Putamen (tissue), 1 donor: ENCODE measurements around the gene SCN5A.
A peak's percentile ranks its signal among the peaks of the same experiment; 100 is the strongest.

ENCODE experiments used
- DNase-seq: peaks from one replicate; pipeline ENCODE4 v3.0.0-alpha.2; 2016; ENCODE audit warnings: low spot score

The SCN5A gene

DNA sequence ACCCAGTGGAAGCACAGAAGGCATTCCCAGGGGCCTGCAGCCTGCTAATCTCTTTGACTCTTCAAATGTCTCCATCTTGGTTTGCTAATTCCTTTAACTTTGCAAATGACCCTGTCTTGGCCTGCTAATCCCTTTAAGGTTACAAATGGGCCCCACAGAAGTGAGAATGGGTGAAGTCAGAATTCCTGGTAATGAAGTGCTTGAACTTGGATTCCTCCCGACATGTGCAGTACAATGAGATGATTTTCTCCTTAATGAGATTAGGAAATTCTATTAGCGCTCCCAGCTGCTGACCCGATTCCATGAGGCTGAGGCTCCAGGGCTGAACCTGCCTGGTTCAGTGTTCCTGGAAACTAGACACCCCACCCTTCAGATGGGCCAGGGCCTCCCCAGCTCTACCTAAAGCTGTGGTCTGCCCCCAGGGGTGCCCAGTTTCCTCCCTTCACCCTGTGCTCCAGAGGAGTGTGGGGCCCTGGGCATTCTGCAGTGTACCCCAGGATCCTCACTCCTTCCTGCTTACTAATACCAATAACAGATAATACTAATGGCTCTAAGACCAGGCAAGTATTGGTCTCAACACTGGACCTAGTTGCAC is 47.4 kb downstream of the SCN5A start:
- DNase-seq, result no peak

DNA sequence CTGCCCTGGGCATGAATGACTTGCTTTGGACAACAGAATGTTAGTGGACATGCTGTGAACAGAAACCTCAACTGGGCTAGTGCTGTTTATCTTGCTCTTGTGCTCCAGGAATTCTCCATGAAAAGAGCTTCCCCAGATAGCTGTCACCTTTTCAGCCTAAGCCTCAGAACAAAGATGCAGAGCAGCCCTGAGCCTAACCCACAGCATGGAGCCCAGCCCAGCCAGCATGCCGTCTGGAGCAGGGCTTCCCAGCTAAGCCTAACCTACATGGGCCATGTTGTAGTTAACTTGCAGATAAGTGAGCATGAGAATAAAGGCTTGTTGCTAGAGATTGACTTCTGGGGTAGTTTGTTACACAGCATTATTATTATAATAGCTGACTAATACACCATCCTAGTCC is 48.9 kb downstream of the SCN5A start:
- DNase-seq, result no peak

DNA sequence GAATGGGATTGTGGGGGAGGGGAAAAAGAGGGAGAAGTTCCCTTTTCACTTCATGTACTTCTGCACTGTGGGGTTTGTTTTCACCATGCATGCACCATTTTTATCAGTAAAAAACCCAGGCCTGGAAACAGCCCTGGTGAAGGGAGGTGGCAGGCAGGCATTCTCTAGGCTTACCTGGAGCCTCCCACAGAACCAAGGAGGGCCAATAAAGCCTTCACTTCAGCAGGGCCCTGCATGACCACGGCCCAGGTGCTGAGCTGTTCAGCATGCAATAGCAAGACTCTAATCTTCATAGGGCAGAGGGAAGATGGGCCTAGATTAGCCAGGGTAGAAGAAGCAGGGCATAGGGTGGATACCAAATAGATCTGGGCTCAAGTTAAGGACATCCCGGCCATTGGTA is 49.6 kb downstream of the SCN5A start:
- no peak for DNase-seq

DNA sequence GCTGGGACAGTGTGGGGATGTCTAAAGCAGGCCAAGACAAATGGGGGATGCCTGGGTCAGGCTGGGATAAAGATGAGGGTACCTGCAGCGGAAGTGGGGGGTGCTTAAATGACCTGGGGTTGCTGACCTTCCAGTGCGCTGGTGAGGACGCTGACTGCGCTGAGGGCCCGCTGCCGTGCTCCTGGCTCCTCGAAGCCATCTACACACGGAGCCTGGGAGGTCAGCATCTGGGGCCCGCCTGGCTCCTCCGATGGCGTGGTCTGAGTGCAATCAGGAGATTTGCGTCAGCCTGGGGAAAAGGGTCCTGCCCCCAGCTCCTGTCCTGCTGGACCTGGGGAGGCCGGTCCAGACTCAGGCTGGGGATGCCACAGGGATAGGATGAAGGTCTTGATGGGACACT is 50.7 kb downstream of the SCN5A start:
- DNase-seq, result no peak

DNA sequence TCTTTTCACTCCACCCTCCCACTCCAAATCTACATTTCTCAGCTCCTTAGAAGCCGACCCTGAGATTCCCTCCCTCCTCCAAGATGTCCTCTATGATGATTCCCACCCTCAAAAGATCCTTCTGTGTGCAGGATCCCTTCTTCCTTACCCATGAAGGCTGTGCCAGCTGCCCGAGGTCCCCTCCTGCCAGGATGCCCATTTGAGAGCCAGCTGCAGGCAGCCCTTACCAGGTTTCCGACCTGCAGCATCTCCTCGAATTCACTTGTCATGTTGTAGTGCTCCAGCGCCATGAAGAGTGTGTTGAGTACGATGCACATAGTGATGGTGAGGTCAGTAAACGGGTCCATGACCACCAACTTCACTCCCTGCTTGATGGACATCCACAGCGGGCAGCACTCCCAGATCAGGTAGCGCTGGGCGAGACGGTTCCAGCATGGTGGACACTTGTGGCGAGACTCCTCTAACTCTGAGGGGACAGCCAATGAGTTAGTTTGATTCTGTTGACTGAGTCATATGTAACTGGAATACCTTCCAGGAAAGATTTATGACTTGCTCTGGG is 51.9 kb downstream of the SCN5A start:
- DNase-seq, result no peak

DNA sequence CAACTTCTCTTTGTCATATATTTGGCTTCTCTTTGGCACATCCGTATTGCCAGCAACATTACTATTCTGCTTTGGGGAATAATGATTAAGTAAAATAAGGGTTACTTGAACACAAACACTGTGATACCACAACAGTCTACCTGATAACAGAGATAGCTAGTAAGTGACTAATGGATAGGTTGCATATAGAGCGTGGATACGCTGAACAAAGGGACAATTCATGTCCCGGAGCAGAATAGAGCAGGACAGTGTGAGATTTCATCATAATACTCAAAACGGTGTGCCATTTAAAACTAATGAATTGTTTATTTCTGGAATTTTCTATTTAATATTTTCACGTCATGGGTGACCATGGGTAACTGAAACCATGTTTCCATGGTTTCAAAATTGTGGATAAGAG is 54.1 kb downstream of the SCN5A start:
- no peak for DNase-seq

DNA sequence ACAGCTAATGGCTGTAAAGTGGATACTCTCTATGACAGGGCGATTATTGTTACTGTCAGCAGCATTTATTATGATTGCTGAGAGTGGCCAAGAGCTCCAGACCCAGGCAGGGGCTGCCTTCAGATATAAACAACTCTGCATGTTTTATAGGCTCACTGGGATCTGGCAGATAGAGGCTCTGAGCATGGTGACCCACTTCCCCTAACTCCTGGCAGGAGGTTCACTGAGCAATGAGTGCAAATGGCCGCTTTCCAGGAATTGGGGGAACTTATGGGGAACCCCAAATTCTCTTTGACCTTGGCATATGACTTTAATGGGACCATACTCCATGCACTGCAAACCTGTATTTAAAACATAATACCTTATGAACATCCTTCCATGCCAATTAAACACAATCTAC is 59.0 kb downstream of the SCN5A start:
- DNase-seq, result no peak

DNA sequence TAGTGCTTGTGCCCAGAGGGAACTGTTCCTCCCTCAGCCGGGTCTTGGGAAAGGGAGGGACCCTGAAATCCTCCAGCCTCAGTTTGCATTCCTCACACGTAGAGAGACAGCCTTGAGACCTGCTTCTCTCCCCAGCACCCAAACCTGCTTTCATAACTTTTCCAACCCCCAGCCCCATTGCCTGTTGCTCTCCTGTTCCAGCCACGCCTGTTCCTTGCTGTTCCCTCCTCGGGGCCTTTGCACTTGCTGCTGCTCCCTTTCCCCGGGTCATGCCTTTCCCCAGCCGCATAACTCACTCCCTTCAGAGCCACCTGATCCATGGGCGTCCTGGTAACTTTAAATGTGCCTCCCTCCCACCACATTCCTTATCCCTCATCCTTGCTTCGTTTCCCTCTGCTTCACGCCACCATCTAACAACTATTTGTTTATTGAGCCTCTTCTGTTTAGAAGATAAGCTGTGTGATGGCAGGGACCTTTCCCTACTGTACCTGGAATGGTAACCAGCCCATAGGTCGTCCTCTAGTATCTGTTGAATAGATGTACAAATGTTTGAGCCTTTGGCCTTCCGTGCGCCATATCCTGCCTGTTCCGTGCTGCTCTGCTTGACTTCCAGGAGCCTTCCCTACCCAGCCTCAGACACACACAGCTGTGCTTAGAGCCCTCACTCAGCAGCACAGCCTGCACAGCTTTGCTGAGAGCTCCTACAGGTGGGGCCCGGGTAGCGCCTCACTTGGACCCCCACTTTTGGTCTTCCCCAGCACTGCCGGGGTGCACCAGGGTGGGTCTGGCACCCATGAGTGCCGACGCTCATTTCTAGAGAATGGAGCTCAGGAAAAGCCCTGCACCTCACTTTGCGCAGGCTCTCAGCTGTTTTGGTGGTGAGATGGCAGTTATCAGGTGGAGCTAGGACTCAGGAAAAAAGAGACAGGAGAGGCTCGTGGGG is 60.2 kb downstream of the SCN5A start:
- no peak for DNase-seq

DNA sequence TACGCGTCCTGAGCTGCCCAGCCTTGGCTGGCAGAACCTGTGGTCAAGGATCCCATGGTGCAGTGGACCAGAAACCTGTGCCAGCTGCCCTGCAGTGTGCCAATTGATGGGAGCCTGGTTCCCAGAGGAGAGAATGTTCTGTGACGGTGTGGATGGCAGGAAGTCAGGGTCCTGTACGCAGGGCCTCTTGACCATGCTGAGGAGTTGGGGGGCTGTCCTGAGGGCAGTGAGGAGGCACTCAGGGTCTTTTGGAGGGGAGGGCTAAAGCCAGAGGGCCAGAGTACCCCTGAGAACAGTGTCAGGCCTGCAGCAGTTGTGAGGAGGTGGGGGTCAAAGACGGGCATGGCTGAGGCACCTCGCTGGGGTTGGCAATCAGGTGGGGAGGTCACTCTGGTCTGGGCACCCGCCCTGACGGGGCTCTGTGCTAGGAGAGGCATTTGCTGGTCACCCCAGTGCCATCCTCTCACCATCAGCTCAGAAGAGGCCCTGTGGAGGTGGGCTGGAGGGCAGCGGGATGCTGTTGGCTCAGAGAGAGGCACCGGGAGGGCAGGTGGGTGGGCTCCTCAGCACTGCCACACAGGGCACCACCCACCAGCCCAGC is 61.0 kb downstream of the SCN5A start:
- DNase-seq, result no peak

DNA sequence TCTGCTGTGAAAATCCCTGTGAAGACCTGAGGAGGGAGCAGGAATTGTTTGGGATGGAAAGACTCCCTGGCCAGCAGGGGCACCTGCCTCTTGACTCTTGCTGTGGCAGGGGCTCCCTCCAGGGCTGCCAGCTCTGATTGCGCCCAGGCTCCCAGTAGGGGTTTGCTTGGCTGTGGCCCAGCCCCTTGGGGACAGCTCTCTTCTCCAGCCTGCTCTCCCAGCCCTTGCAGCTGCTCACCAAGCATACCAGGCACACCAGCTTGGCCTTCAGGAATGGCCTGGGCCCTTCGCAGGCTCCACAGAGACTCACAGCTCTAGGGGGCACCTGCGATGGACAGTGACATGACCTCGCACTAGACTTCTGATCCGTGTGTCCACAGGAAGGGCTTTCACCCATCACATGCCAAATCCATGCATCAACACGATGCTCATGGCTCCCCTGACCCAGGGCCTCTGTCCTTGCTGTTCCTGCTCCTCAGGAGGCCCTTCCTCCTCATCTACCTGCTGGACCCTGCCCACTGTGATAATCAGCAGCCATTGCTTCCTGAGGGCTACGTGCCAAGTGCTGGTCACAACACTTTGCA is 61.8 kb downstream of the SCN5A start:
- DNase-seq, result no peak

DNA sequence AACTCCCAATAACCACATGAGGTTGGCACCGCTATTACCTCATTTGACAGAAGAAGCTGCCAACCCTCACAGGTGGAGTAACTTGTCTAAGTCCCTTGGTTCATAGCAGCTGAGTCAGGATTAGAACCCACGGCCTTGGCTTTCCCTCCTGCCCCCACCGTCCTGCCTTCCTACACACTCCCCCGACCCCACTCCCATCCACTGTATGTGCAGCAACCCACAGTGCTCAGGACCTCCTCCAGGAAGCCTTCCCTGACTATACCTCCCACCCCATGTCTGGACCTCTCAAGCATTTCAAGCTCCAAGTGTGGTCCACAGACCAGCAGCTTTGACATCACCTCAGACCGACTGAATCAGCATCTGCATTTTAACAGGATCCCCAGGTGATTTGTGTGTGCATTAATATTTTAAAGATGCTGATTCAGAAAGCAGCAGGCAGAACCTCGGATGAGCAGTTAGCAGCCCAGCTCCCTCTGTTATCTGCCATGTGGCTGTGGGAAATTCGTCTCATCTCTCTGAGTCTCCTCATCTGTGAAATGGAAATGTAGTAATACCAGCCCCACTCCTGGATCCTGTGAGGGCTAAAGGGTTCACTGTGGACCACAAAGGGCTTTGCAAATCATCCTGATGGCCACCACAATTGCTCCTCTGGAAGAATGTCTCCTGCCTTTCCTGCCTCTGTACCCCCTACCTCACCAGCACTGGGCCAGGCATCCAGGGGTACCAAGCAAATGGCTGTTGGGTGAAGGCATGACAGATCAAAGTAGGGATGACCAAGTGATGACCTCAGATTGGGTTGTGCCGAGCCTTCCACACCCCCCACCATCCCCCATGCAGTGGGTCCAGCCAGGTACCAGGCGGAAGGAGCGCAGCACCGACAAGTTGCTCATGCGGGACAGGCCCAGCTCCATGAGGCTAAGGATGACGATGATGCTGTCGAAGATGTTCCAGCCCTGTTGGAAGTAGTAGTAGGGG is 62.7 kb downstream of the SCN5A start:
- DNase-seq, result no peak

DNA sequence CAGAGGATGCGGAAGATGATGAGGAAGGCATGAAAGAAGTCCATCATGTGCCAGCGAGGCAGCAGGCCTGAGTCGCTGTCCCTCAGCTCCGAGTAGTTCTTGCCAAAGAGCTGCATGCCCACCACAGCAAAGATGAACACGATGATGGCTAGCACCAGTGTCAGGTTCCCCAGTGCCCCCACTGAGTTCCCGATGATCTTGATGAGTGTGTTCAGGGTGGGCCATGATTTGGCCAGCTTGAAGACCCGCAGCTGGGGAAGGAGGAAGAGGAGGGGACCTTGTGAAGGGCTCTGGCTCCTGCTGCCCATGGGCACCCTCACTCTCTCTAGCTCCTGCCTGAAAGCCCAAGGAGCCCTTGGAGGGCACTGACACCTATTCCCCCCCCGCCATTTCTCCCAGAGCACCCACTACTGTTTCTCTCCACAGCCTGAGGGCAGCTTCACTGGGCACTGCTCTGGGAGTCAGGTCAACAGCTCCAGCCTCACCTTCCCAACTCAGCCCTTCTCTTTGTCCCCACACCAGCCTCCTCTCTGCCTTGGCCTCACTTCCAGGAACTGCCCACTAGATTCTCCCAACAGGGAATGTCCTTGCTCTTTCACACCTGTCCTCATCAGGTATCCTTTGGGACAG is 63.6 kb downstream of the SCN5A start:
- no peak for DNase-seq

DNA sequence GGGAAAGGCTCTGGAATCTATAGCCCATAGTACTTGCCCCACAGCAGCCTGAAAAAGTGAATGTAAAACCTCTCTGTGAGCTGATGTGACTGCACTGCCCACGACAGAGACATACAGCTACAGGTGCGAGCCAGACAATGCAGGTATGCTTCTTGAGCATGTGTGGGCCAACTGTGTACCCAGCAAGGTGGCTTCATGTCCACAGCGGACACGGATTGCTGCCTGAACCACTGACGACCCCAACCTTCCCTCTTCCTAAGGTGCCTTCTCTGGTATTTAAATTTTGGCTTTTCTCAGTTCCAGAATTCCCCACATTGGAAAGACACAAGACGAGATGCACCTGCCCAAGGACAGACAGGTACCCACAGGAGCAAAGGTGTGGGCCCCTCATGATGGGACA is 65.8 kb downstream of the SCN5A start:
- DNase-seq, result no peak

DNA sequence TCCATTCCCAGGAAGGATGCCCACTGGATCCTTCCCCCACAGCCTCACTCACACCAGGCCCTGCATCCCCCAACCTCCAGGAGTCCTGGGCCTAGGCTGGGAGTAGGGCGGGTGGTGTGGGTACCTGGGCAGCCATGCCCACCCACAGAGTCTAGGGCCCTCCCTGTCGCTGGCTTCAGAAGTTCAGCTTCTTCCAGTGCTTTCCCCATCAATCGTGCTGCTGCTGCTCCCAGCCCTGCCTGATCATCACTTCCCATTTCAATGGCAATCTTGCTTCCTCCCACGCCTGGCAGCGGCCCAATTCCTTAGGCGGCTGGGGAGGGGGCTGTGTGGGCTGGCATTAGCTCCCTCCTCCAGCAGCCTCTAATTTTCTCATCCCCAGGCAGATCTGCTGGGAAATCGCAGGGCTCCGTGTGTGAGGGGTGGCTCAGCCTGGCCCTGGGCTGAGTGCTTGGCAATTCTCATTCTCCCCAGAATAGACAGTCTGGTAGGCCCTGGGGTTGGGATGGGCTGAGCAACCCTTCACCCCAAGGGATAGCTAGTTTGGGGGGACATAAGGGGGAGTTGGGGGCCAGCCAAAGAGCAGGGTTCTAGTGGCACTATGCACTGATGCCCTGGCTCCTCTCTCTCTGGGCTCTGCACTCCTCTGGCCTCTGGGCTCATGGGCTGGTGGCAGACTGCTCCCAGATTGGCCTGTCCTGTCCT is 66.4 kb downstream of the SCN5A start:
- peak; percentile 20 for DNase-seq

DNA sequence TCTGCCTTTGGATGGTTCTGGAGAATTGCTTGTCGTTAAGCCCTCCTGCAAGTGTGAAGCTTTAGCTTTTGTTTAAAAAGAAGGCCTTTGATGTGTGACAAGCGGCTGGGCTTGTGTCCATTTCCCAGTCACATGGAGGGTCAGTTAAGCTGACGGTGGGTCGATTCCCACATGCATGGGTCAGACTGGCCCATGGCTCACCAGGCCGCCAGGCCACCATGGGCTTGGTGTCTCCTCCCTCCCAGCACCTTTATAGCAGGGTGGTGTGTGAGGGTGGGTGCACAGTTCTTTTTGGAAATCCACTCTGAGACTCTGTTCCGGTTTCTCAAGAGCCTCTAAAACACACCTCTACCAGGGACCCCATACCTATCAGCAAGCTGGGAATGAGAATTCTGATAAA is 67.2 kb downstream of the SCN5A start:
- no peak for DNase-seq

DNA sequence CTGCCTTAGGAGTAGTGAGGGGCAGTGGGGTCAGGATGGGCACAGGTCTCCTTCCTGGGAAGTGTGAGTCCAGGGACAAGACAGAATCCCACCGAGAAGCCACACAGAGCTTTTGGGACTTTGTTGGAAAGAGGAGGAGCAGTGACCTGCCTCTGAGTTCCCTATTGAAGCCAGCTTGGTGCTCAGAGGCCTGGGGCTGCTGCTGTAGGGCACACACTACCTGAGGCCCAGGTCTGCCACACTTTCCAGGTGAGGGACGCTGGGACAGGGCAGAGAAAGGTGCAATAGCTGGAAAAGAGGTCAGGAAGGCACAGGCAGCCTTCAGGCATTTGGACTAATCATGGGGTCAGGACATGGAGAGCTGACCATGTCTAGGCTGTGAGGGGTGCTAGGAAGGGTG is 67.7 kb downstream of the SCN5A start:
- DNase-seq, result no peak

DNA sequence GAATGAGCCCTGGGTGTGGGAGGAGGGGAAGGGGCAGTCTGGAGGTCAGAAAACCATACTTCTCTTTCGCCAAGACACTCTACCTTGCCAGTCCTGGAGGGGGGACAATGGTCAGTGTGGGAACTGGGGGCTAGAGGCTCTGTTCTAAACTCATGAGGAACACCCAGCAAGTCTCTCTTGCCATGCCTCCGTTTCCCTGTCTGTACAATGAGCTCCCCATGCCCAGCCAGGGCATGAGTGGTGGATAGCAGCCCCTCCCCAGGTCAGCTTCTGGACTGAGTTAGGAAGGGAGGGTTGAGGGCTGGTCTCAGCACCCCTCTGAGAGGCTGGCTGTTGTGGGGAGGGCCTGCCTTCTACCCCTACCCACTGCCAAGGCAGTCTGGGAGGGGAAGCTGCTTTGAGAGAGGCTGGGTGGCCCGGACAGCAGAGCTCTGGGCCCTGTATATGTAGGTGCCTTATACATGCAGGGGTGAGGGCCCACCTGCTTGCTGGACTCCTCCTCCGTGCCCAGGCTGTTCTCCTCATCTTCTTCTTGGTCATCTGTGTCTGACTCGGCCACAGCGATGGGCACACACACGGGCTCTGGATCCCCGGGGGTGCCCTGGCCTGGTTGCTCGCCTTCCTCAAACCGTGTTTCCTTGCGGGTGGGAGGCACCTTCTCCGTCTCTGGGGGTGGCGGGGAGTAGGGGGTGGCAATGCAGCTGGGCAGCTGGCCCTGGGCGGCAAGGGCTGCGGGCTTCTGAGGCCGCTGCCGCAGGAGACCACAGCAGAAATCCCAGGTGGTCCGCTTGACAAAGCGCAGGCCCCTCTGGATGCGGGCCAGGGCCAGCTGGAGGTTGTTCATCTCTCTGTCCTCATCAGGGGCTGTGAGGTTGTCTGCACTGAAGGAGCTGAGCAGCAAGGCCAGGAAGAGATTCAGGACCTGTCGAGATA is 68.8 kb downstream of the SCN5A start:
- no peak for DNase-seq

DNA sequence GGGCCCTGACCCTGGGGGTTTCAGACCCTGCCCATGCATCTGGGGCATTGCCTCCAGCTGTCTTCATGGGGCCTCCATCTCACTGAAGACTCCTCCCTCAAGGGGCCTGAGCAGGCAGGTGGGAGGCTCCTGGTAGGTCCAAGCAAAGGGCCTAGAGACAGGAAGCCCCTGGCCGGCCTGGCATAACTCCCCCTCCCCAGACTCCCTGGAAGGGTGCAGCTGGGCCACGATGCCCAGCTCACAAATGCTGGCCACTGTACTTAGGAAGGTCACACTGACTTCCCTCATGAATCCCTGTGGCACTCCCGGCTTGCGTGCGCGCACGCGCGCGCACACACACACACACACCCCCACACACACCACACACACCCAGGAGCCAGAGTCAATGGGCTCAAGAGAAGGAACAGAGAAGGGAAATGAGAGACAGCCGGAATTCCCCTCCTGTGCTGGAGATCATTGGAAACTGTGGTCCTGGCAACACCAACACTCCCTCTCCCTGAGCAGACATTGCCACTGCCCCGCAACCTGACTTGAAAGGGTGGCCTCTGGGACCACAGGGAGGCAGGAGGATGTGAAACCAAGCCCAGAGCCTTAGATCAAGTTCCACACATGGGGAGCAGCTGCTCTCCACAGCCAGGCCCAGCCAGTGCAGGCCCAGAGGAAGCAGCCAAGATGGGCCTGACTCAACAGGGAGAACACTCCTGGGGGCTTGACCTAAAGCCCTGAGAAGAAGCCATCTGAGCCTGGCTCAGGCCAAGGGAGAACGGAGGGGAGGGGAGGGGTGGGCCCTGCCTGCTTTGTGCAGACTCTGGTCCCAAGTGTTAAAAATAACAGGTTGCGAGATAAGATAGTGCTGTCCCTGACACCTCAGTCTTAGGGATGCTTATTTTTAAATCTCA is 69.7 kb downstream of the SCN5A start:
- DNase-seq, result no peak
